GM12864 (cell line): ENCODE measurements around the gene DDOST.
"Not testable (repeated sequence)": the region's sequence is repeated elsewhere in the genome, so short reads cannot be mapped to it uniquely, and the experiment has no call there.

ENCODE experiments used
- DNase-seq: peaks from one replicate; pipeline ENCODE4 v3.0.0-alpha.2; 2011; ENCODE audit warnings: low read depth
- H3K4me3 ChIP-seq: 2 replicates; pipeline ENCODE4 v1.5.1; 2011; ENCODE audit warnings: mild to moderate bottlenecking, low read depth, low read length, control low read depth
- CTCF ChIP-seq: IDR thresholded peaks from 2 replicates; pipeline ENCODE4 v1.5.1; 2011; ENCODE audit warnings: low read depth, mild to moderate bottlenecking, moderate library complexity, low read length, control low read depth, inconsistent platforms; ENCODE audit errors: missing control alignments

The DDOST gene

GRCh38 chr1:20609541-20609940, 51.6 kb downstream of the DDOST start:
- no peak for DNase-seq
- TF ChIP-seq CTCF: no peak
- H3K4me3 ChIP-seq: no peak overlapping the region

- not testable (repeated sequence) for H3K4me3 ChIP-seq, DNase-seq
These were observed 54.2 kb downstream of the DDOST start for GRCh38 chr1:20606801-20607570.

- DNase-seq: no peak
- TF ChIP-seq CTCF: no peak
- H3K4me3 ChIP-seq: no peak overlapping the region
These were observed 56.5 kb downstream of the DDOST start for GRCh38 chr1:20604678-20605077.

DNA sequence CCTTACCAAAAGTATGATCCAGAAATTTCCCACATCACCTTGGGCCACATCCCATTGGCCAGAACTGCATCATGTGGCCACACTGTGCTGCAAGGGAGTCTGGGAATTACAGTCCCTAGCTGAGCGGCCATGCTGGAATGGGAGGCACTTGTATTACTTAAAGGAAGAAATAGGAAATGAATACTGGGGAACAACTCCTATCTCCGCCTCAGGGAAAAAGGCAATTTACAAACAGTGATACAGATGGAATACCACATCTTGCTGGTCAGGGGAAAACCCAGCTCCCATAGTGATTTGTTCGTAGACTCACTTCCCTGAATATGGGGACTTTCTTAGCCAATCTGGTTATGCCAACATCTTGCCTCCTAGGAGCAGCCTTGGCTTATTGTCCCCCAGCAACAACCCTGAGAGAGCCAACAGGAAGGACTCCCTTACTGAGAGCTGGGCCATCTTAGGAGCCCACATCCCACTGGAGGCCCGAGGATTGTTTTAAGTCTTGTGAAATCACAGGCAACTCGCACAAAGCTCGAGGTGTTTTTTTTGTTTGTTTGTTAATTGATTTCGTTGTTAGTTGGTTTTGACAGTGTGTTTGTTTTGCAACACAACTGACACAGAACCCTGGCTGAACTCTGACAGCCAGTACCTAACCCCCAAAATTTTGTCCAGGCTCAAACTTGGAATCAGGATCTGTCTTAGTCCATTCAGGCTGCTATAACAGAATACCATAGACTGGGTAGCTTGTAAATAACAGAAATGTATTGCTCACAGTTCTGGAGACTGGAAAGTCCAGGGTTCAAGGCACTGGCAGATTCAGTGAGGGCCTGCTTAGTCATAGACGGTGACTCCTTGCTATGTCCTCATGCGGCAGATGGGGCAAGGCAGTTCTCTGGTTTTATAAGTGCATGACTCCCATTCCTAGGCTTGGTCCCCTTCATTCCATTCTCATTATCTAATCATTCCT, 57.4 kb downstream of the DDOST start:
- no peak for DNase-seq
- no peak for TF ChIP-seq CTCF
- H3K4me3 ChIP-seq: no peak overlapping the region

GRCh38 chr1:20602851-20603450, 58.2 kb downstream of the DDOST start:
- no peak overlapping the region for H3K4me3 ChIP-seq
- TF ChIP-seq CTCF: no peak
- DNase-seq: no peak
